ENCODE measurements around the gene CEP112.

CEP112 gene

DNA sequence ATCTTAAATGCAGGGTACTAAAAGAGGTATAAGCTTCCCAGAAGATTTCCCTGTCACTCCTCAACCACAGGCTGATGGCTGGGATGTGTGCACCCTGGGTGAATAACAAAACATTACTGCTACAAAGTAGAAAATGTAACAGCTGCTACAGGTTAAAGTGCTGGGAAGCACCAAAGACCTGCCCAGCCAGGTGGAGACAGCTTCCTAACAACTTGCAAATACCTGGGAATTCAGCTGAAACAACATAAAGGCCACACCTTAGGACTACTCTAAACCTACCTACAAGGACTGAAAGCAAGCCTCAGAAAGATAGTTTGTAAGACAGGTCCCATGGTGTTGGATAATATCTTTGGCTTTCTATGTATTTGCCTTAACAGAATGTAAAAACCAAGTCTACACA lies 118.5 kb downstream of the CEP112 start:
- no peak for DNase-seq (ENCODE audit: low read depth)

GRCh38 chr17:66063686-66064085 lies 128.2 kb downstream of the CEP112 start:
- no peak for DNase-seq (ENCODE audit: low read depth)

GRCh38 chr17:66056148-66056547 lies 135.8 kb downstream of the CEP112 start:
- no peak for DNase-seq (ENCODE audit: low read depth)

- no peak for DNase-seq (ENCODE audit: low read depth)
These were observed 137.7 kb downstream of the CEP112 start for GRCh38 chr17:66054242-66054641.

DNA sequence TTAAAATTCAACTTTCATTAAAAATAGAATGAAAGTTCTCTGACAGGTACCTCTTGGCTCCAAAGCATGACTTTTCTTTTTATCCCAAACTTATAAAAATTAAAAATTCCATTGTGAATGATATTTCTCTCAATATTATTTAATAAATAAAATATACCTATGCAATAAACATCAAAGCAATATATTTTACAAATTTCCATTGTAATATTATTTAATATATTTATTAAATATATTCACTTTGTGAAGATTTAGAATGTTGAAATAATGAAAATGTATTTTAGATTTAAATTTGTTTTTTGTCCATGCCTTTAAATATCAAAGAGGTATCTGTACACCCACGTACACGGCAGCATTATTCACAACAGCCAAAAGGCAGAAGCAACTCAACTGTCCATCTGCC lies 147.8 kb downstream of the CEP112 start:
- no peak for DNase-seq (ENCODE audit: low read depth)

DNA sequence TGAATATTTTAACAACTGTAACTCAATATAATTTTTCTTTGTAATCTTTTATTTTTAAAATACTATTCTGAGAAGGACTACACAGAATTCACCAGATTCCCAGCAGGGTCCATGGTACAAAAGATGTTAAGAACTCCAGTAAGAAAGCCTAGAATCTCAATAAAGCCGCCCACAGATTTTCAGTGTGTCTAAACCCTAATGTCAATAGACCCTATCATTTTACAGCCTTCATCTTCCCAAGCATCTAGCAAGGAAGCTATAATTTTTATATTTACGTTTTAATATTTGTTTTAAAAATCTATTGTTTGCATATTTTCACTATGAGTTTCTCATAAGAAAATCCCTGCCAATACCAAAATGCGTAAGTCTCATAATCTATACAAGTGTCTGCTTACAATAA lies 148.5 kb downstream of the CEP112 start:
- no peak for DNase-seq (ENCODE audit: low read depth)

GRCh38 chr17:66040402-66040801 lies 151.5 kb downstream of the CEP112 start:
- DNase-seq (ENCODE audit: low read depth): no peak

DNA sequence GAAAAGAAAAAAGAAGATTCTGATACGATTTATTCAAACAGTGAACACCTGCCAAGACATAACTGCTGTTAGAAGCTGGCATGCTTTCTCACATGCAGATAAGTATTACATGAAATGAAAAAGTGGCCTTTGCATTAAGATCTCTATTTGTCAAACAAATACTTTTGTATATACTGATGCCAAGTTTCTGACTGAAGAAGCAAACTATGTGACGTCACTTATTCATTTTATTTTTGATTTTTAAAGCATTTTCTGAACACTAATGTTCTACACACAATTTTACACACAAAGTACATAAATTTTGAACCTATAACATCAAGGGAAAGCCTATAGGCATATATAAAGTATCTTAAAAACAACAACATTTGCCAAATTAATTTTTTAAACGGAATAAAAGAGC lies 153.8 kb downstream of the CEP112 start:
- DNase-seq (ENCODE audit: low read depth): no peak

DNA sequence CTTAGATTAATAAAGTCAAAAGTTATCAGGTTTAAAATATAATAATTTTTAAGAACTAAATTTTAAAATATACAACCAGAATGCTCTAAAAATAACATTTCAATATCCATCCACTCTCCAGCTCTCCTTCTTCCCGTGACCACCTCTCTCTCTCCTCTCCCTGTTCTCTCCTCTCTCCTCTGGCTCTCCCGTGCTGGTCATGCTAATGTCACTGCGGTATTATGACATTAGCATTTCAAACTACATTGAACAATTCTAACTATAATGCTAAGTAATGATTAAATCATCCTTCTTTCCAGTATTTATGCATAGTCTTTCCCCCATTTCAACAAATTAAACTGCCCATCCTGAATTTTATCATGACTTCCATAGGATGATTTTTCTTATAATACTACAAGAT lies 154.7 kb downstream of the CEP112 start:
- no peak for DNase-seq (ENCODE audit: low read depth)

GRCh38 chr17:66032082-66032712 lies 159.7 kb downstream of the CEP112 start:
- DNase-seq (ENCODE audit: low read depth): no peak

GRCh38 chr17:66025551-66025950 lies 166.4 kb downstream of the CEP112 start:
- no peak for DNase-seq (ENCODE audit: low read depth)

DNA sequence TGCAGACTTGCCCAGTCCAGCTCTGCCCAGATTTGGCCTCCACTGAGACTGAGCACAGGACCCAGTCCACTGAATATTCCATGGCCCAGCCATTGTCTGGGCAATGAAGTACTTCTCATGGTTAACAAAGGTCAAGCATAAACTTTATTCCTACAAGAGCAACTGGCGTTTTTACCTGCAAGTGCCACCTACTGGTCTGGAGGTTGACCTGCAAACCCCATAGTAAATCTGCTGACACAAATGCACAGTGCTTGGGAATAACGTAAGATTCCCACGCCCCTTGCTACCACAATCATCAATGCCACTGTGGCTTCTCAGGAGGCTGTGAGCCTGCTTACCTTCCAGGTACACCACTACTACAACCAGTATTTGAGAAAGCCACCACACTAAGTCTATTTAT lies 170.2 kb downstream of the CEP112 start:
- DNase-seq (ENCODE audit: low read depth): no peak

DNA sequence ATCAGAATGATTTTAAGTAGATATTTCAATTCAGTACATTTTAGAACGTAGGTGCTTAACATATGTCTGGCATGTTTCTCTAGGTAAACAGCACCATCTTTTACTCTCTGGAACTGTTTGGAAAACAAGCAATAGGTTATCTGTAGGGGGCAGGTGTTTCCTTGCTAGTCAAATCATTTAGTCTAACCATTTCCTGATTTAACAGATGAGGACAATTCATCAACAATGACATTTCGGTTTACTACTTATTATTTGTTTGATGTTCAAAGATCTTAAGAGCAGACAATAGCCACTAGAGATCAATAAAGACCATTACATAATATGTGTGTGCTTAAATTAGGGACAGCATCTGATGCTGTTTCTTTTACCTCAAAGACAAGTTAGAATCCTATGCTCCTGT lies 173.1 kb downstream of the CEP112 start:
- no peak for DNase-seq (ENCODE audit: low read depth)

DNA sequence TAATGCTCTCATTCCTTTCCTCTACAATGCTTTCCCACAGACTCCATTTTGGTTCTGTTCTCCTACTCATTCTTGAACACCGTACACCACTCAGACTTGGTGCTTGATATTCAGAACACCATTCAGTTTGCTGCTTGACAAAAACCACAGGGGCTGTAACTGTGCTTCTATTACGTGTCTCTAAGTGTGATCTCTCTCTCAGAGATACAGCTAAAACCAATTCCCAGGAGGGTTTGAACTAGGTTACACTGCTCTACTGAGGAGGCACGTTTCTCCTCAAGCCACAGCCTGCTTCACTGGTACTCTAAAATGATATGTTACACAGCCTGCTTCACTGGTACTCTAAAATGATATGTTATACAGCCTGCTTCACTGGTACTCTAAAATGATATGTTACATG lies 175.7 kb downstream of the CEP112 start:
- DNase-seq (ENCODE audit: low read depth): no peak

GRCh38 chr17:66008680-66009079 lies 183.3 kb downstream of the CEP112 start:
- no peak for DNase-seq (ENCODE audit: low read depth)

GRCh38 chr17:66006654-66007053 lies 185.3 kb downstream of the CEP112 start:
- DNase-seq (ENCODE audit: low read depth): no peak

GRCh38 chr17:66002812-66003211 lies 189.1 kb downstream of the CEP112 start:
- DNase-seq (ENCODE audit: low read depth): no peak

- DNase-seq (ENCODE audit: low read depth): no peak
These were observed 189.8 kb downstream of the CEP112 start for GRCh38 chr17:66002063-66002585.

- DNase-seq (ENCODE audit: low read depth): no peak
These were observed 191.7 kb downstream of the CEP112 start for GRCh38 chr17:66000216-66000615.

GRCh38 chr17:65998675-65999074 lies 193.3 kb downstream of the CEP112 start:
- DNase-seq (ENCODE audit: low read depth): no peak

DNA sequence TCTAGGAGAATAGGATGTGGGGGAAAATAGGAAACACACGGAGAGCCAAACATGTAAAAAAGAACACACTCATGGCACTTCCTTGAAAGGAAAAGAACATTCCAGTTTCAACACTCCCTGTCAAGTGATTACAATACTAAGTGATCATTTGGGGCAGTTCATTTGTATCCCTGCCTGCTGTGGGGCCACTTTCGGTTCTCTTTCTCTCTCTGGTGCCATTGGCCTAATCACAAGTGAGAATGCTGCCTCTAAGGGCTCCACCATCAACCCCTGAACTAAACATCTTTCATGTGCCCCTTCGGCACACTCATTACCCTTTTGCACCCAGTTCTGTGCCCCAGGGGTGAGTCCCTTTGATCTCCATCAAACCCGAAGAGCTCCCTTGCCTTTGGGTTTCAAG lies 197.3 kb downstream of the CEP112 start:
- DNase-seq (ENCODE audit: low read depth): no peak

- DNase-seq (ENCODE audit: low read depth): no peak
These were observed 197.8 kb downstream of the CEP112 start for GRCh38 chr17:65994114-65994513.

- no peak for DNase-seq (ENCODE audit: low read depth)
These were observed 201.3 kb downstream of the CEP112 start for GRCh38 chr17:65990593-65990992.

DNA sequence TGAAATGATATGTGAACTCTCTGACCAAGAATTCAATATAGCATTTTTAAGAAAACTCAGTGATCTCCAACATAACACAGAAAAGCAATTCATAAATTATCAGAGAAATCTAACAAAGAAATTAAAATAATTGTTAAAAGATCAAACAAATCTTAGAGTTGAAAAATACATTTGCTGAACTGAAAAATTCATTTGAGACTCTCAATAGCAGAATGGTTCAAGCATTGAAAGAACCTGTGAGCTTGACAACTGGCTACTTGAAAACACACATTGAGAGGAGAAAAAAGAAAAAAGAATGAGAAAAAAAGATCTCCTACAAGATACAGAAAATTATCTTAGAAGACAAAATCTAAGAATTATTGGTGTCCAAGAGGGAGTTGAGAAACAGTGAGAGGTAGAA lies 203.5 kb downstream of the CEP112 start:
- DNase-seq (ENCODE audit: low read depth): no peak

DNA sequence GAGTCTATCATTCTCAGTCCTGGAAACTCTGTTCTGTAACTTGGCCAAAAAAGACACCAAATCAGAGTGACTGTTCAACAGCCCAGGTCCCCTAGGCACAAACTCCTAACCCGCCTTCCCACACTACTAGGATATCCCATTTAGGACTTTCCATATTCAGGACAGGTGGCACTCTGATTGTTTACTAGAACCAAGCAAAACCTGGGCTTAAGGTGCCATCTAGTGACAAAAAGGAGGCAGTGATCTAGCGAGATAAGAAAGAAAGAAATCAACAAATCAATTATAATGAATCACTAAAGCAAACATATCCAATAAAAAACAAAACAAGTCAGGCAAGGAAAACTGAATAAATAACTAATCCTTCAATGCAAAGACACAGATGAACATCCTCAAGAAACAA lies 203.9 kb downstream of the CEP112 start:
- no peak for DNase-seq (ENCODE audit: low read depth)
